Lower leg skin (tissue), 4 donors: ENCODE measurements around the gene VWA5B1. TPM values are rescaled to one million over a fixed set of nuclear protein-coding genes. Genes with fewer than 3 reads are reported as not detected.
"Not testable (repeated sequence)": the region's sequence is repeated elsewhere in the genome, so short reads cannot be mapped to it uniquely, and the experiment has no call there.

Source experiments
- DNase-seq, 2 donors: peaks; one replicate each; pipeline ENCODE4 v3.0.0-alpha.2; 2019; ENCODE audit warnings: low spot score in 2 of 2
- H3K4me3 ChIP-seq: fragments of 200-600 bp; sonication (generic); 2 replicates; pipeline ENCODE4 v1.5.1; 2017; ENCODE audit warnings: mild to moderate bottlenecking, low read depth; ENCODE audit not compliant: poor library complexity, severe bottlenecking
- POLR2A ChIP-seq, 2 donors: fragments of 450-650 bp; IDR thresholded peaks; one replicate each; pipeline ENCODE4 v1.6.1; 2016 to 2017; ENCODE audit warnings: antibody characterized with exemption in 2 of 2, mild to moderate bottlenecking in 1 of 2, moderate library complexity in 1 of 2
- WGBS, 2 donors: methylation state at CpG; one replicate each; pipeline ENCODE4 v1.1.5; 2018; 5-methylcytosine and 5-hydroxymethylcytosine counted together
- intact Hi-C: fragments of 100-400 bp; cut with DNase I; formaldehyde crosslinking; loops from one replicate; pipeline ENCODE4 v1.15.0; 2023; ENCODE audit warnings: low total_unique reads
- total RNA-seq, 4 donors: library from RNA; depleted of rRNA; stranded (reverse); fragments of >200 nt; gene quantifications; one replicate each; pipeline ENCODE4 v1.1.0, GENCODE V29; 2016
- TF ChIP-seq, protein P1 (sequence below), 3 donors: fragments of 450-650 bp; IDR thresholded peaks; one replicate each; pipeline ENCODE4 v1.5.1; 2016; ENCODE audit warnings: antibody characterized with exemption in 3 of 3, mild to moderate bottlenecking in 3 of 3, moderate library complexity in 2 of 3

VWA5B1 gene
- total RNA-seq, 4 donors from 2014 or later: not detected

DNA sequence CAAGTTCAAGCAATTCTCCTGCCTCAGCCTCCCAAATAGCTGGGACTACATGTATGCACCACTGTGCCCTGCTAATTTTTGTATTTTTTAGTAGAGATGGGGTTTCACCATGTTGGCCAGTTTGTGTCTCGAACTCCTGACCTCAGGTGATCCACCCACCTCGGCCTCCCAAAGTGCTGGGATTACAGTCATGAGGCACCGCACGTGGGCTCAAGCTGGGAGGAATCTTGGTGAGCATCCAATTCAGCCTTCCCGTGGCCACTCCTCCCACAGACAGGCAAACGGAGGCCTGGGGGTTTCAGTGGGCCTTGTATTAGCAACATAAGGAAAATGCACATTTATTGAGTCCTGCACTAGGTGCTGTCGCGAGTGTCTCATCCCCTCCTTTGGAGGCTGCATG is 24.5 kb upstream of the VWA5B1 start:
- intact Hi-C loops: no loop called here

DNA sequence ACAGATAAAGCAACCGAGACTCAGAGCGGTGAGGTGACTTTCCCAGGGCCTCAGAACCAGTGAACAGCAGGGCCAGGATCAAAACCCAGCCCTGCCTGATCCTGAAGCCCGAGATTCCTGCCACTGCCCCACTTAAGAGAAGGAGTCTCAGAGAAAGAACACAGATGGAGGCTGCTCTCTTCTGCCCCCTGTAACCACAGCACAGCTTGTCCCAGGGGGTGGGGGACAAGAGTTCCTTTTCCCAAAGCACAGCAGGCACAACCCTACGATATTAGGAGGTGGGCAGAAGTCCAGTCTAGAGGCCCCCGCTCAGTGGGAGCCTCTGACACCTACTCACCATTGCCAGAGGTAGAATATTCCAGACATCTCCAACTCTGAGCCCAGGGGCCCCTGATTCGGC is 24.0 kb upstream of the VWA5B1 start:
- DNase-seq: no peak
- no peak overlapping the region for H3K4me3 ChIP-seq
- intact Hi-C loops: no loop called here
- TF ChIP-seq, protein P1, sequence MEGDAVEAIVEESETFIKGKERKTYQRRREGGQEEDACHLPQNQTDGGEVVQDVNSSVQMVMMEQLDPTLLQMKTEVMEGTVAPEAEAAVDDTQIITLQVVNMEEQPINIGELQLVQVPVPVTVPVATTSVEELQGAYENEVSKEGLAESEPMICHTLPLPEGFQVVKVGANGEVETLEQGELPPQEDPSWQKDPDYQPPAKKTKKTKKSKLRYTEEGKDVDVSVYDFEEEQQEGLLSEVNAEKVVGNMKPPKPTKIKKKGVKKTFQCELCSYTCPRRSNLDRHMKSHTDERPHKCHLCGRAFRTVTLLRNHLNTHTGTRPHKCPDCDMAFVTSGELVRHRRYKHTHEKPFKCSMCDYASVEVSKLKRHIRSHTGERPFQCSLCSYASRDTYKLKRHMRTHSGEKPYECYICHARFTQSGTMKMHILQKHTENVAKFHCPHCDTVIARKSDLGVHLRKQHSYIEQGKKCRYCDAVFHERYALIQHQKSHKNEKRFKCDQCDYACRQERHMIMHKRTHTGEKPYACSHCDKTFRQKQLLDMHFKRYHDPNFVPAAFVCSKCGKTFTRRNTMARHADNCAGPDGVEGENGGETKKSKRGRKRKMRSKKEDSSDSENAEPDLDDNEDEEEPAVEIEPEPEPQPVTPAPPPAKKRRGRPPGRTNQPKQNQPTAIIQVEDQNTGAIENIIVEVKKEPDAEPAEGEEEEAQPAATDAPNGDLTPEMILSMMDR (IDR thresholded peaks at IDR 0.05): no peak
- no peak for TF ChIP-seq POLR2A (IDR thresholded peaks at IDR 0.05)
- WGBS, 2 donors: 83% methylated on average over 6 of the region's 6 CpGs

More for the DNA sequence above, 24.5 kb upstream of the VWA5B1 start:
- WGBS, 2 donors: 61 to 62% methylated on average over 8 of the region's 8 CpGs
- TF ChIP-seq, protein P1 (IDR thresholded peaks at IDR 0.05): no peak
- no peak for DNase-seq
- H3K4me3 ChIP-seq: no peak overlapping the region

DNA sequence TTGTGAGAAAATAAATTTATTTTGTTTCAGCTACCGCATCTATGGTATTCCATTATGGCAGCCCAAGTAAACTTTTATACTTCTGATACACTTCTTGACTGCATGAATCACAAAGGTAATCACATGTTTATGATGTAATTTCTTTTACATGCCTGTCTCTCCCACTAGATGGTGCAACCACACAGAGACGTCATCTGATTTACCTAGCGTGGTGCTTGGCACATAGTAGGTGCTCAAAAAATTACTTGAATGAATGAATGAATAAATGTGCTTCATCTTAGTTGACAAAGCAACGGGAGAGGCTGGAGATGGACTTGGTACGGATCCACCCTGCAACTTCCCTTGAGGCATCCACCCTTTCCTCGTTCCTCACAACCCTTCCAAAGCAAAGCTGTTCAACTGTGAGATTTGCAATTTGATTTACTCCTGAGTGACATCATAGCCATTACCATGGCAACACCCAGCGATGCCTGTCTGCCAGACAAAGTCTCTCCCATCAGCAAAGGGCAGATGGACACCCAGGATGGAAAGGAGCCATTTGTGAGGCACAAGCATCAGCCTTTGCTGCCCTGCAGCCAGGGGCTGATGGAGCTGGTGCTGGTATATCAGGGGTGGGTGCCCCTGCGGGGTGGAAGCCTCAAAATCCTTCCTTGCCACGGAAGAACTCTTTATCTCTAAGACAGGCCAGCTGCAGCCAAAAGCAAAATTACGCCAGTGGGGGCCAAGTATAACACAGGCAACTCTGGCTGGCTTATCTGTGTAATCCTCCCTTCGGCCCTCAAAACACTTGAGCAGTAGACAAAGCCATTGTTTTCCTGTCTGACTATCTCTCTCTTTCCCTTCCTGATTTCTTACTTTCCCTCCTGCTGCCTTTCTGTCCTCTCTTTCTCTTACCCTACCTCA is 18.9 kb upstream of the VWA5B1 start:
- intact Hi-C loops: no loop called here
- no peak overlapping the region for H3K4me3 ChIP-seq
- no peak for TF ChIP-seq POLR2A (IDR thresholded peaks at IDR 0.05)
- TF ChIP-seq, protein P1 (IDR thresholded peaks at IDR 0.05): no peak
- WGBS, 2 donors: 67 to 72% methylated on average over 11 of the region's 11 CpGs
- no peak for DNase-seq

DNA sequence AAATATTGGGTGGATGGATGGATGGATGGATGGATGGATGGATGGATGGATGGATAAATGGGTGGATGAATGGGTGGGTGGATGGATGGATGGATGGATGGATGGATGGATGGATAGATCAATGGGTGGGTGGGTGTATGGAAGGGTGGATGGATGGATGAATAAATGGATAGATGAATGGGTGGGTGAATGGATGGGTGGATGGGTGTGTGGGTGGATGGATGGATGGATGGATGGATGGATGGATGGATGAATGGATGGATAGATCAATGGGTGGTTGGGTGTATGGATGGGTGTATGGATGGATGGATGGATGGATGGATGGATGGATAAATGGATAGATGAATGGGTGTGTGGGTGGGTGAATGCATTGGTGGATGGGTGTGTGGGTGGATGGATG is 17.0 kb upstream of the VWA5B1 start:
- DNase-seq, intact Hi-C loops, H3K4me3 ChIP-seq: not testable (repeated sequence)

DNA sequence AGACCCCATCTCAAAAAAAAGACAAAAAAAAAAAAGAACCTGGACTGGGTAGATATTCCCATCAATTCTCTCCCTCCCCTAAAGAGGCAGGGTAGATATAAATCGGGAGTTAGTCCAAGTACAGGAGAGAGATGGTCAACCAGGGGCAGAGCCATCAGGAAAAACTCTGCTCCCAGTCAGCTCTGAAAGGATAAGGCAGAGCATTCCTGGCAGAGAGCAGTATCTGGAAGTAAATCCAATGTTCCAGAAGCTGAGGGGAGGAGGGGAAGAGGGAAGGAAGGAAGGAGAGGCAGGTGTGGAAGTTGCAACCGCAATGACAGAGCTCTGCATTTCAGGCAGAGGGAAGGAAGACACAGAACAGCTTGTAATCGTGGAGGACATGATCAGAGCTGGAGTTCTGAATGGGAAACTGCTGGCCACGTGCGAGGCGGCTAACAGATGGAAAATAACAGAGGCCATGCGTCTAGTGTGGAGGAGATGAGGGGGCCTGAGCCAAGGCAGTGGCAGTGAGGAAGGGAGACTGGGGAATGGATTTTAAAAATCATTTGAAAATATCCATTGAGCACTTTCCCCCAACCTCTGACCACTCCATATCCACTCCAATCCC is 15.3 kb upstream of the VWA5B1 start:
- no peak overlapping the region for H3K4me3 ChIP-seq
- intact Hi-C loops: no loop called here
- WGBS, 2 donors: 43 to 55% methylated on average over 6 of the region's 7 CpGs
- no peak for DNase-seq
- TF ChIP-seq, protein P1 (IDR thresholded peaks at IDR 0.05): no peak
- no peak for TF ChIP-seq POLR2A (IDR thresholded peaks at IDR 0.05)

DNA sequence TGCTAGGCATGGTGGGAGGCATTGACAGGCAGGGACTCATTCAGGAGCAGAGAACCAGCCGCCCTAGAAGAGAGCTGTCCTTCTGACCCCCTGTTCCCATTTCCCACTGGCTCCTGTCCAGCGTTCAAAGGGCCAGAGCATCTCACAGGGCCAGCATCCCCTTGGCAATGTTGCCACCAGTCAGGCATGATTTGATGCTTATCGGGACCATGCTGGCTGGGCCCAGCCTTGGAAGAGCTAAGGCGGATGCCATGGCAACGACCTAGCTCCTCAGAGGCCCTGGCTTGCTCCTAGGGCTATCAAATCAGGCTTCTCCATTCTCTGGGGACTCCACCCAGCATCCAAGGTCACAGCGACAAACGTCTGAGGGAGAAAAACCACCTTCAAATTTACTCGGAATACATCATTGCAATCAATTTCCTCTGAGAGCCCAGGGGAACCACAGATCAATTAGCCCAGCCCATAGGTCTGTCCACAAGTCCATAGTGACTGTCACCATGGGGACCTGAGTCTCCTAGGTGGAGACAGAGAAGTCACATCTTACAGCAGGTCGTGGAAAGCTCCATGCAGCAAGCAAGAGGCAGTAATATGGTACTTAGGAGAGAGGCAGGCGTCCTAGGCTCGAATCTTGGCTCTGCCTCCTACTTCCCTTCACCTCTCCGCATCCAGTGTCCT is 14.1 kb upstream of the VWA5B1 start:
- WGBS, 2 donors: 84 to 86% methylated on average over 12 of the region's 12 CpGs
- TF ChIP-seq, protein P1 (IDR thresholded peaks at IDR 0.05): no peak
- no peak for TF ChIP-seq POLR2A (IDR thresholded peaks at IDR 0.05)
- no peak for DNase-seq
- H3K4me3 ChIP-seq: no peak overlapping the region
- intact Hi-C loops: no loop called here
